HEK293T (cell line): ENCODE results near the gene SLC6A11.

Experiments
- ARNT ChIP-seq: fragments of 450-650 bp; IDR thresholded peaks from 2 replicates; pipeline ENCODE4 v1.6.1; 2017; ENCODE audit warnings: mild to moderate bottlenecking
- BHLHE40 ChIP-seq: fragments of 450-650 bp; IDR thresholded peaks from 2 replicates; pipeline ENCODE4 v1.6.1; 2016; ENCODE audit warnings: mild to moderate bottlenecking, moderate library complexity, borderline replicate concordance
- ELF4 ChIP-seq: fragments of 450-650 bp; IDR thresholded peaks from 2 replicates; pipeline ENCODE4 v1.6.1; 2017; ENCODE audit warnings: antibody characterized with exemption
- FOXK2 ChIP-seq: fragments of 450-650 bp; IDR thresholded peaks from 2 replicates; pipeline ENCODE4 v1.6.1; 2016; ENCODE audit warnings: mild to moderate bottlenecking
- FOXM1 ChIP-seq: fragments of 450-650 bp; IDR thresholded peaks from 2 replicates; pipeline ENCODE4 v1.6.1; 2017; ENCODE audit warnings: mild to moderate bottlenecking, borderline replicate concordance
- L3MBTL2 ChIP-seq: fragments of 450-650 bp; conservative IDR thresholded peaks from 2 replicates; pipeline ENCODE4 v1.6.1; 2016; ENCODE audit warnings: mild to moderate bottlenecking
- NFRKB ChIP-seq: fragments of 450-650 bp; IDR thresholded peaks from 2 replicates; pipeline ENCODE4 v1.6.1; 2016; ENCODE audit warnings: mild to moderate bottlenecking, moderate library complexity
- PKNOX1 ChIP-seq: fragments of 450-650 bp; IDR thresholded peaks from 2 replicates; pipeline ENCODE4 v1.6.1; 2016
- SP1 ChIP-seq: fragments of 450-650 bp; IDR thresholded peaks from 2 replicates; pipeline ENCODE4 v1.6.1; 2017
- SUZ12 ChIP-seq: fragments of 450-650 bp; IDR thresholded peaks from 2 replicates; pipeline ENCODE4 v1.6.1; 2016; ENCODE audit warnings: mild to moderate bottlenecking
- TARDBP ChIP-seq: fragments of 450-650 bp; IDR thresholded peaks from 2 replicates; pipeline ENCODE4 v1.6.1; 2016
- ZNF384 ChIP-seq: fragments of 450-650 bp; IDR thresholded peaks from 2 replicates; pipeline ENCODE4 v1.6.1; 2016

- TF ChIP-seq PKNOX1 = no peak
- no peak for TF ChIP-seq TARDBP
- no peak for TF ChIP-seq NFRKB
- TF ChIP-seq BHLHE40 = no peak
- no peak for TF ChIP-seq SP1
- no peak for TF ChIP-seq FOXM1
- TF ChIP-seq ARNT = no peak
- TF ChIP-seq ELF4 = no peak
- no peak for TF ChIP-seq L3MBTL2
- no peak for TF ChIP-seq SUZ12
- TF ChIP-seq FOXK2 = no peak
- TF ChIP-seq ZNF384 = no peak
Observed at GRCh38 chr3:10833855-10834414, 17.9 kb downstream of the SLC6A11 start.
